ENCODE data around the gene ATP9B.

The ATP9B gene

GRCh38 chr18:79187532-79188277, 118.5 kb downstream of the ATP9B start:
- DNase-seq (ENCODE audit: low read depth), result no peak

GRCh38 chr18:79191418-79191817, 122.2 kb downstream of the ATP9B start:
- TF ChIP-seq, protein P1, sequence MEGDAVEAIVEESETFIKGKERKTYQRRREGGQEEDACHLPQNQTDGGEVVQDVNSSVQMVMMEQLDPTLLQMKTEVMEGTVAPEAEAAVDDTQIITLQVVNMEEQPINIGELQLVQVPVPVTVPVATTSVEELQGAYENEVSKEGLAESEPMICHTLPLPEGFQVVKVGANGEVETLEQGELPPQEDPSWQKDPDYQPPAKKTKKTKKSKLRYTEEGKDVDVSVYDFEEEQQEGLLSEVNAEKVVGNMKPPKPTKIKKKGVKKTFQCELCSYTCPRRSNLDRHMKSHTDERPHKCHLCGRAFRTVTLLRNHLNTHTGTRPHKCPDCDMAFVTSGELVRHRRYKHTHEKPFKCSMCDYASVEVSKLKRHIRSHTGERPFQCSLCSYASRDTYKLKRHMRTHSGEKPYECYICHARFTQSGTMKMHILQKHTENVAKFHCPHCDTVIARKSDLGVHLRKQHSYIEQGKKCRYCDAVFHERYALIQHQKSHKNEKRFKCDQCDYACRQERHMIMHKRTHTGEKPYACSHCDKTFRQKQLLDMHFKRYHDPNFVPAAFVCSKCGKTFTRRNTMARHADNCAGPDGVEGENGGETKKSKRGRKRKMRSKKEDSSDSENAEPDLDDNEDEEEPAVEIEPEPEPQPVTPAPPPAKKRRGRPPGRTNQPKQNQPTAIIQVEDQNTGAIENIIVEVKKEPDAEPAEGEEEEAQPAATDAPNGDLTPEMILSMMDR (conservative IDR thresholded peaks at IDR 0.05; ENCODE audit: control insufficient read depth, insufficient read depth, low read depth, low read length), result no peak
- no peak for DNase-seq (ENCODE audit: low read depth)
- no peak overlapping the region for H3K4me3 ChIP-seq (ENCODE audit: control insufficient read depth, low read depth, low read length)

More at GRCh38 chr18:79187532-79188277, 118.5 kb downstream of the ATP9B start:
- TF ChIP-seq, protein P1 (conservative IDR thresholded peaks at IDR 0.05; ENCODE audit: control insufficient read depth, insufficient read depth, low read depth, low read length), result no peak
- no peak overlapping the region for H3K4me3 ChIP-seq (ENCODE audit: control insufficient read depth, low read depth, low read length)

DNA sequence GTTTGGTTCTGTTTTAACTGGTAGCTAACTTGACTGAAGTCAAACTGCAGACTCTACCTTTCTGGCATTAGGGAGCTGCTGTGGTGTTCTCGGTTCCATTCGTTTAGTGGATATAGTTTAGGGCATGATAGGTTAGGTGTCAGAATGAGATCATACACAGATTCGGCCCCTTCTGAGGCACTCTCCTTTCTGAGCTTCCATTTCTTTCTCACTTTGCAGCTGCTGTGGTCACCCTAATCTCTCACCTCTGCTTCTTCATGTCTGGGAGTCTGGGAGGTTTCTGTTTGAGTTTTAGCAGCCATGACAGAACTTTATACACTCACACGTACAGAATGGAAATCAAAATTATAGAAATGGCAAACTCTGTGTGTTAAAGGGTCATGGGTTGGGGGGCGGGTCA, 122.8 kb downstream of the ATP9B start:
- DNase-seq (ENCODE audit: low read depth), result no peak
- TF ChIP-seq, protein P1 (conservative IDR thresholded peaks at IDR 0.05; ENCODE audit: control insufficient read depth, insufficient read depth, low read depth, low read length), result no peak
- H3K4me3 ChIP-seq (ENCODE audit: control insufficient read depth, low read depth, low read length), result no peak overlapping the region

GRCh38 chr18:79193826-79194225, 124.6 kb downstream of the ATP9B start:
- no peak overlapping the region for H3K4me3 ChIP-seq (ENCODE audit: control insufficient read depth, low read depth, low read length)
- DNase-seq (ENCODE audit: low read depth), result no peak
- TF ChIP-seq, protein P1 (conservative IDR thresholded peaks at IDR 0.05; ENCODE audit: control insufficient read depth, insufficient read depth, low read depth, low read length), result no peak

DNA sequence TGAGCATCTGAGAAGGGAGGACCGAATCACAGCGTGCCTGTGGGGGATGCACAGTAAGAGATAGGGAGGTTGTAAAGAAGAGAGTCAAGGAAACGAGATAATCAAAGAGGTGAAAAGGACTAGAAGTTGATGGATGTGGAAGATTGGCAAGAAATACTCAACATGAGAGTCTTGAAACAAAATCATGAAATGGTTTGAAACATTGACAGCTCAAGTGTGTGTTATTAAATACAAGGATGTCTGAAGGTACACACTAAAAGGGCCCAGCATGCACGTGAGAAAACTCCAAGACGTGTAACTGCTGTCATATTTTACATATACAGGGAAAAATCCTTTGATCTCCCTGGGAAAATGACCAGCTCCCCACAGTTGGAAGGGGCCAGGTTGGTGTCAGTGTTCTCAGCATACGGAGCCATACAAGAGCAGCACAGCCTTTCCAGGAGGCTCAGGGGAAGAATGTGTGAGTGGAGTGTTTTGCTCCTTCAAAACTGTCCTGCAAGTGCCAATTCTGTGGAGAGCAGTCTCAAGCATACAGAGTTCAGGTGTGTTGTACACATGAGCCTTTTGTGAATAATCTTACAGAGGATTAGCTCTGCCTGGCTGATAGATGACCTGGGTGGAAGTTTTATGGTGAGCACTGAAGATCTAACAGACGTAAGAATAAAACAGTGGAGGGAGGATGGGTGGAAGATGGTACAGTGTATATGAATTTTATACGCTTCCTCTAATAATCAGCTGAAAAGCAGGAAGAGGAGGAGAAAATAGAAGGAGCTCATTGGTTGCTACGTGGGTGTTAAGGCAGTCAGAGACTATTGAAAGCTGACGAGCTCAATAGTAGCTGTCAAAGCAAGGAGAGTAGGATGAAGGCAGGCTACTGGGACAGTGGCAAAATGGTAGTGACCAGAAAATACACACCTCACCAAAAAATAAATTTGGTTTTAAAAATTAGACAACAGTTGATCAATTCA, 126.8 kb downstream of the ATP9B start:
- TF ChIP-seq, protein P1 (conservative IDR thresholded peaks at IDR 0.05; ENCODE audit: control insufficient read depth, insufficient read depth, low read depth, low read length), result no peak
- no peak for DNase-seq (ENCODE audit: low read depth)
- H3K4me3 ChIP-seq (ENCODE audit: control insufficient read depth, low read depth, low read length), result no peak overlapping the region

GRCh38 chr18:79197531-79197930, 128.3 kb downstream of the ATP9B start:
- DNase-seq (ENCODE audit: low read depth), result no peak
- TF ChIP-seq, protein P1 (conservative IDR thresholded peaks at IDR 0.05; ENCODE audit: control insufficient read depth, insufficient read depth, low read depth, low read length), result no peak
- H3K4me3 ChIP-seq (ENCODE audit: control insufficient read depth, low read depth, low read length), result no peak overlapping the region
